22Rv1 (cell line): ENCODE results near the gene COMMD8.

Experiments used
- H3K27ac ChIP-seq: fragments of 450-650 bp; 2 replicates; pipeline ENCODE4 v1.5.1; 2017
- ZFX ChIP-seq: fragments of 450-650 bp; IDR thresholded peaks from 2 replicates; pipeline ENCODE4 v1.6.1; 2017; ENCODE audit warnings: antibody characterized with exemption, borderline replicate concordance
- TF ChIP-seq, protein P1 (sequence below): fragments of 450-650 bp; IDR thresholded peaks from 2 replicates; pipeline ENCODE4 v1.5.1; 2017; ENCODE audit warnings: mild to moderate bottlenecking

Gene COMMD8

DNA sequence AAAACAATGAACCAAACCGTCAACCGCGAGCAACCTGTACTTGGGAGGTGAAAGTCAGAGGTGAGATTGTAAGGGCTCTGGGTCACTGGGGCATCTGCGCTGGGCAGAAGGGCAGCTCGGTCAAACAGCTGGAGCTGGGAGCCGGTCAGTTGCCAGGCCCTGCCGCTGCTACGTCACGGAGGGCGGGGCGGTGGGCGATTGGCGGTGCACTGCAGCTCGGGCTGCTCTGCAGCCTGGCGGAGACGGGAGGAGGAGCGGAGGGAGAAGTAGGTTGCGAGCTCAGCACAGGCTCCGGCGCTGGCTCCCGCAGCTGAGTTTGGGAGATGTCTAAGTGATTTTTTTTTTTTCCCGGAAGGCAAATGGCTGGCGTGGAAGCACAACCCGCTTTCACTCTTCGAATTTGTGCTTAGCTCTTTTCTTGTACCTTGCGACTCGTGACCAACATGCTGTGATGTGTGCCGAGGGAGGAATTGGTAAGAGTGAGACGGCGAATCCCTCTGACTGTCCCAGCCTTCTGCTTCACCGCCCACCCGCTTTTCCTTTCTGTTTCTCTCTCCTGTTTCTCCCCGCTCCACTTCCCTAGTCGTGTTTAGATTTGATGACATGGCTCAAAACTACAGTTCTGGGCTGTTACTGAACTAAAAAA is 21.7 kb upstream of the COMMD8 start, which contains the start of gene ATP10D:
Gene ATP10D, plus strand, starts transcription at position 229 of the 646 bp plus-strand sequence. CDS start 27,266 bp downstream, outside the sequence.
- TF ChIP-seq, protein P1, sequence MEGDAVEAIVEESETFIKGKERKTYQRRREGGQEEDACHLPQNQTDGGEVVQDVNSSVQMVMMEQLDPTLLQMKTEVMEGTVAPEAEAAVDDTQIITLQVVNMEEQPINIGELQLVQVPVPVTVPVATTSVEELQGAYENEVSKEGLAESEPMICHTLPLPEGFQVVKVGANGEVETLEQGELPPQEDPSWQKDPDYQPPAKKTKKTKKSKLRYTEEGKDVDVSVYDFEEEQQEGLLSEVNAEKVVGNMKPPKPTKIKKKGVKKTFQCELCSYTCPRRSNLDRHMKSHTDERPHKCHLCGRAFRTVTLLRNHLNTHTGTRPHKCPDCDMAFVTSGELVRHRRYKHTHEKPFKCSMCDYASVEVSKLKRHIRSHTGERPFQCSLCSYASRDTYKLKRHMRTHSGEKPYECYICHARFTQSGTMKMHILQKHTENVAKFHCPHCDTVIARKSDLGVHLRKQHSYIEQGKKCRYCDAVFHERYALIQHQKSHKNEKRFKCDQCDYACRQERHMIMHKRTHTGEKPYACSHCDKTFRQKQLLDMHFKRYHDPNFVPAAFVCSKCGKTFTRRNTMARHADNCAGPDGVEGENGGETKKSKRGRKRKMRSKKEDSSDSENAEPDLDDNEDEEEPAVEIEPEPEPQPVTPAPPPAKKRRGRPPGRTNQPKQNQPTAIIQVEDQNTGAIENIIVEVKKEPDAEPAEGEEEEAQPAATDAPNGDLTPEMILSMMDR: no peak
- TF ChIP-seq ZFX: no peak
- peak within 1 kb of the TSS; percentile 74 for H3K27ac ChIP-seq

DNA sequence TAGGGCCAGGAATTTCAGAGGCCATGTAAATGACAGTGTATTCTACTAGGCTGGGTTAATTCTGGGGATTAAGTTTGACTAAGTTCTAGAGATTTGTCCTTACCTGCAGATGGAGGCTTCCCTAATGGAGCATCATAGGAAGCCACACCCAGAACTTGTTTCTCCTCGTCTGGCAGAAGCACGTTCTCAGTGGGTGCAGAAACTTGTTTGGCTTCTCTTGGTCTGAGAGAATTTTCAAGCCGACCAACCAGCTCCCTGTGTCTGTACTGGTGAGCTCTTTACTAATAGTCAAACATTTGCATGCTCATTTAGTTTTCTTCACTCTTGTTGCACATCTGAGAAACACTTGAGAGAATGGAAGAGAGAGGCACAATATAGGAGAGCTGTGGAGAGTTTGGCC is 20.7 kb upstream of the COMMD8 start:
- TF ChIP-seq, protein P1: no peak
- TF ChIP-seq ZFX: no peak
- H3K27ac ChIP-seq: no peak overlapping the region

- no peak overlapping the region for H3K27ac ChIP-seq
These were observed 20.2 kb upstream of the COMMD8 start for GRCh38 chr4:47483745-47484144.

DNA sequence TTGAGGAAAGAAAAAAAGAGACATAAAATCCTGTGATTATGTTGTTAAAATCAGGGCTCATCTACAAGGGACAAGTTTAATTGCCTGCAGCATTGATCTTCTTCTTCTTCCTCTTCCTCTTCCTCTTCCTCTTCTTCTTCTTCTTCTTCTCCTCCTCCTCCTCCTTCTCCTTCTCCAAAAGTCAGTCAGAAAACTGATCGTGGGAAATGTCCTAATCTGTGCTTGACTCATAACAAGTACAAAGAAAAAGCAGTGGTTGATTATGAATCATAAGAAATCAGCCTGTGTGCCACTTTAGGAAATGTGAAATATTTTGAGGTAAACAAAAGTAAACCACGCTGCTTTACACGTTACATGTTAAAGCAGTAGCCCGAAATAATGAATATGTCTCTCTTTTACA is 18.8 kb upstream of the COMMD8 start:
- H3K27ac ChIP-seq: no peak overlapping the region
- TF ChIP-seq ZFX: no peak
- TF ChIP-seq, protein P1: no peak

More at GRCh38 chr4:47483745-47484144, 20.2 kb upstream of the COMMD8 start:
- TF ChIP-seq, protein P1: no peak
- TF ChIP-seq ZFX: no peak

GRCh38 chr4:47478804-47479203 is 15.3 kb upstream of the COMMD8 start:
- H3K27ac ChIP-seq: no peak overlapping the region
- TF ChIP-seq, protein P1: no peak
- TF ChIP-seq ZFX: no peak

- H3K27ac ChIP-seq: no peak overlapping the region
- no peak for TF ChIP-seq ZFX
- TF ChIP-seq, protein P1: no peak
These were observed 11.9 kb upstream of the COMMD8 start for GRCh38 chr4:47475411-47475810.

DNA sequence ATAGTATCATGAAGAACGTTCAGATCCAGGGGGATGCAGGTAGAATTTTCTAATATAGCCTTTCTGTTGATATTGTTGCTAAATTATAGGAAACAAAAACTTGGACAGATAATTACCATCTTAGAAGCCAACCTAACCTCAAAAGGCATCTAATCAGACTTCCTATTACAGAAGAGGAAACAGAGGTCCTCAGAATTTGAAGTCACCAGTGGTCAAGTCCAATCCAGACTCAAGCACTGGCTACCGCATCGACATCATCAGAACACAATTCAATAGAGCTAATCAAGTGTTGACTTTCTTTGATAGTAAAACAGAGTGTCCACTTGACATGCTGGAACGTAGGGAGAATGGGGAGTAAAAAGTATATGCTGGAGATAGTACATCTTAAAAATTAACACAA is 11.3 kb upstream of the COMMD8 start:
- no peak overlapping the region for H3K27ac ChIP-seq
- TF ChIP-seq, protein P1: no peak
- TF ChIP-seq ZFX: no peak
